T-helper 1 cell treated with Interleukin-12 subunit alpha and Interleukin-12 subunit beta and Interleukin-4 antibody, amounts not matched to agents 30 ng/mL and 1 ng/mL, for 36 hours (primary cell): ENCODE results near the gene PHLDB1. TPM values are rescaled to one million over a fixed set of nuclear protein-coding genes. Genes with fewer than 3 reads are reported as not detected.

Source experiments
- intact Hi-C: fragments of 100-400 bp; cut with micrococcal nuclease; formaldehyde crosslinking; loops from one replicate; pipeline ENCODE4 v1.15.1; 2024
- total RNA-seq: library from RNA; stranded (reverse); gene quantifications from 2 replicates; pipeline ENCODE4 v1.2.3, GENCODE V29; 2022

Gene PHLDB1
- total RNA-seq, 1 donor from 2014 or later = 0.56 TPM

DNA sequence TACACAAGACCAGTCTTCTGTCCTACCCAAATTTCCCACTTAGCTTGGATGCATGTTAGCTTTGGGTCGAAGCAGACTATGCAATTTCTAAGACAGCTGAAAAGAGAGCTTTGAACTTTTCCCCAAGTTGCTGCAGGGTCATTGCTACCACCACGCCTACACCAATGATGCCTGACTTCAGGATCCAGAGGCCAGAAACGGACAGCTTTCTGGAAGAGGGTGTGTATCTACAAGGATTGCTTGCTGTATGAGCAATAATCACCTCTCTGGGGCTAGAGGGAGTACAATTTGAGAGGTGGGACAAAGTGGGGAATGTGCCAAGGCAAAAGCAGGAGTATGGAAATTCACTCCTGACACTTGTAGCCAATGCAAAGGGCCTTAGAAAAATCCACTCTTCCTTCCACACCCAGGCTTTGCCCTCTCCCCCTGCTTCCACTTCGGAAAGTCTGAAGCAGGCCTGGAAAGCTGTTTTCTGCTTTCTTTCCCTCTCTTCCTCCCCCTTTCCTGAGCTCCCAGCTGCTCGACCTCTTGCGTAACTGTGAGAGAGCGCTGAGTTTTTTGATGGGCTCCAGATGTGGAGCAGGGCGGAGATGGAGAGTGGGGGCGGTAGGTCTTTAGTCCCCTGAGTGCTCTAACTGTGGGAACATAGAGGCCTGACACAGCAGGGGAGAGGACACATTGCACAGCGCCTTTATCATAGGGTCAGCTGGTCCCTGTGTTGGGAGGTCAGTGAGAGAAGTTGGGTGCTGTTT, 2.1 kb upstream of the PHLDB1 start:
- intact Hi-C loops = loop anchor here (5.0 kb wide), 1 partner anchor 392 kb away; the partner anchor contains the start of gene CENATAC

DNA sequence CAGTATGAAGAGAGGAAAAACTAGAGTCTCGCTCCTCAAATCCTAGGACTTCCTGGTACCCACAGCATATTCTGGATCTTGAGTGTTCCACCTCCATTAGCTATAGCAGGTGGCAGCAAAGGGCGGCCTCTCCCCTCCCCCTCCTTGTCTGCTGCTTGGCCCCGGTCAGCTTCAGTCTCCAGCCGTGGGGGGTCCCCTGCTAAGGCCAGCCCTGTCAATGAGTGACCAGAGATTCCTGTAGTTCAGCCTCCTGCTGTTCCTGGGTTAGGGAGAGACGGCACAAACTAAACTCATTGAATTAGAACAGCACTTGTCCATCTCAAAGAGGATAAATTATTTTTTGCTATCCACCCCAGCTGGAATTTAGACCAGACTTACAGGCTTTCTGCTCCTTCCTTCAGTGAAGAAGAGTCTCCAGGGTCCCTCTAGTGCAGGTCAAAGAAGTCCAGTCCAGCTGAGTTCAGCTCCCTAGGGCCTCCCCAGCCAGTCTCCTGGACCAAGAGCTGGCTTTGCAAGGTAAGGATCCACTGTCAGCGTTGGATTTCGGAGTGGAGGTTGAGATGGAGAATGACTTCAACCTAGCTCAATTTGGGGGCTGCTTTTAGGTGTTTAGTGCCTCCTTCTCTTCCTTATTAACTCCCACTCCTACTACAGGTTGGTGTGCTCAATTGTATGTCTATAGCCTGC, 1.1 kb upstream of the PHLDB1 start:
- intact Hi-C loops = loop anchor here (2.0 to 5.0 kb wide), 2 partner anchors 33 to 391 kb away; partner anchors contain the start of genes ARCN1 and CENATAC

DNA sequence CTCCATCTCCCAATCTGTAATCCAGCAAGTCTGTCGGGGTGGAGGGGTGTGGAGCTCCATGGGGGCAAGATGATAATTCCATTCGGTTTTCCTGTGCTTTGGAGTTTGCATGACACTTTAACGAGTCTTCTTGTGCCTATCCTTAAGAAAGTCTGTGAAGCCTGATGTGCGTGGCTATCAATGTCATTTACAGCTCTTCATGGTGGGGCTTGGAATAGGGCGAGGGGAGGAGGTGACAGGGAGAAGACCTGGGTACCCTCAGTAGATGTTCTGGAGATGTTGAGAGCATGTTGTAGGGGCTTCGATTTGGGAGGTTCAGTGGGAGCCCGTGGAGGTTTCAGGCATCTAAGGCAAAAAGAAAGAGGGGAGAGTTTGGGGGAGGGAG, 579 bp upstream of the PHLDB1 start:
- intact Hi-C loops = loop anchor here (1.0 to 5.0 kb wide), 3 partner anchors 12 to 390 kb away; partner anchors contain the start of genes ARCN1 and CENATAC

DNA sequence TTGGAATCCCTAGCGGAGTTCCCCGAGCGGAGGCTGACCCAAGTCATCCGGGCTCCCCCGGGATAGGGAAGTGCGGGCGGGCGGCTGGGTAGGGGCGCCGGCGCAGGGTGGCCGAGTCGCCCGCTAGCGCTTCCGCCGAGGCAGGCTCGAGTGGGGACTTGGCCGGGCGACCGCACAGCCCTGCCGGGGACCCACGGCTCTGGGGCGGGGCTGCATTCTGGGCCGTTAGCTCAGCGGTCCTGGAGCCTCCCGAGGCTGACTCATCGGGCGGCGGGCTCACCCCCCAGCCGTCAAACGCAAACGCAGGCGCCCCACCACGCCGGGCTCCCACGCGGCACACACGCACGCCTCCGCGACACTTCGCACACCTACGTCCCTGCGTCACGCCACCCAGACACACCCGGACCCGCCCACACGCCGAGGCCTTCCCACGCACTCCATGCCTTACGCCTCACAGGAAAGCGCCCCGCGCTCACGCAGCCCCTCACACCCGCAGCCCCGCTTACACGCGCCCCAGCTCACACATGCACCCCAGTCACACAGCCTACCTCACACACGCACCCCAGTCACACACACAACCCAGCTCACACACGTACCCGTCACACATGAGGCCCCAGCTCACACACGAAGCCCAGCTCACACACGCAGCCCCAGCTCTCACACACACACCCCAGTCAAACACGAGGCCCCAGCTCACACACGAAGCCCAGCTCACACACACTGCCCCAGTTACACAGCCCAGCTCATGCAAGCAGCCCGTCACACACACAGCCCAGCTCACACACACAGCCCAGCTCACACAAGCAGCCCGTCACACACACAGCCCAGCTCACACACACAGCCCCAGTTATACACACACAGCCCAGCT, 1.2 kb downstream of the PHLDB1 start:
- intact Hi-C loops = loop anchor here (5.0 kb wide), 1 partner anchor 389 kb away; the partner anchor contains the start of gene CENATAC

DNA sequence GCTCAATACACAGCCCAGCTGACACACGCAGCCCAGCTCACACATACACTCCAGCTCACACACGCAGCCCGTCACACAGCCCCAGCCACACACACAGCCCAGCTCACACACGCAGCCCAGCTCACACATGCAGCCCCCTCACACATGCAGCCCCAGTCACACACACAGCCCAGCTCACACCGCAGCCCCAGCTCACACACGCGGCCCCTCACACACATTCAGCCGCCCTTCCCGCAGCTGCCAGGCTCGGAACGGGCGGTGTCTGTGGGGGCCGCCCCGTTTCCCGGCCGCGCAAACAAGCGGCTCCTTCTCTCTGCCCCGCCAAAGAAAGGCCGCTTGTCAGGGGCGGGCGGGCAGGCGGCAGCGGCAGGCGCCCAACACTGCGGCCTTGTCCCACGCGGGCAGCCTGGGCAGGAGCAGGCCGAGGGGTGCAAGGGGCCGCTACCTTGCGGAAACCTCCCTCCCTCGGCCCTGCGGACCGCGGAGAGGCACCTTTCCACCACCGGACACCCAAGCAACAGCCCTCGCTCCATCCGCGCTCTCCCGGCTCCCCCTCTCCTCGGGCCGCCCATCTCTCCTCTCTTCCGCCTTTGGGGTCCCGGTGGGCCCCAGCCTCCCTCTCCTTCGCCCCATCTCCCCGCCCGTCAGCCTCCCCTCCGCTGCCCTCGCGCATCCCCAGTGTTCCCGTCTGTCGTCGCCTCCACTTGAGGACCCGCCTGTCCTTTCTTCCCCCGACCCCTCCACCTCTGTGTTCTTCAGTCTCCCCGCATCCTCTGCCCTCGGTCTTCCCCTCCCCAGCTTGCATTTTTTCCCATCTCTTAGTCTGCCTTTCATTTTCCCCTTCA, 2.2 kb downstream of the PHLDB1 start:
- intact Hi-C loops = loop anchor here (5.0 kb wide), 2 partner anchors 388 to 802 kb away; partner anchors contain the start of gene CENATAC

DNA sequence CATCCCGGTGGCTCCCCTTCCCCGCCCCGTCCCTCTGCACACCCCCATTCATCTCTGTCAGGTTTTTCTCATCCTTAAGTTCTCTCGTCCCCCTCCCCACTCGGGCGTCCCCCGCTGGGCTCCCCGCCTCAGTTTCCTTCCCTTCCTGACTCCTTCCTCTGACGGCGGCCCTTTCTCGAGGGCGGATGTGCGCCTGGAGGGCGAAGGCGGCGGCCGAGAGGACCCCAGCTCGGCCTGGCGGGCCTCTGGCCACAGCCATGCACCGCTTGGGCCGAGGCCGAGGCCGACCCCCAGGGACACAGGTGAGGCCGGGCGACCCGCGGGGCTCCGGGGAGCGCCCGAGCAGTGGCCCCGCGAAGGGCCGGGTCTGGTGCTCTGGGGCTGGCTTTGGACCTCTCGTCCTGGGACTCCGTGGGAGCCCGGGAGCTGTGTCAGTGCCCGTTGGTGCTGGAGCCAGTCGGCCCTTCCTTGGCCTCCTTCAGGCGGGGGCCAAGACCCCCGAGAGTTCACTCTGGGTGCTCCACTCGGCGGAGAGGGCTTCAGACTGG, 2.9 kb downstream of the PHLDB1 start:
- intact Hi-C loops = loop anchor here (5.0 kb wide), 1 partner anchor 803 kb away; no protein-coding TSS in a partner anchor

DNA sequence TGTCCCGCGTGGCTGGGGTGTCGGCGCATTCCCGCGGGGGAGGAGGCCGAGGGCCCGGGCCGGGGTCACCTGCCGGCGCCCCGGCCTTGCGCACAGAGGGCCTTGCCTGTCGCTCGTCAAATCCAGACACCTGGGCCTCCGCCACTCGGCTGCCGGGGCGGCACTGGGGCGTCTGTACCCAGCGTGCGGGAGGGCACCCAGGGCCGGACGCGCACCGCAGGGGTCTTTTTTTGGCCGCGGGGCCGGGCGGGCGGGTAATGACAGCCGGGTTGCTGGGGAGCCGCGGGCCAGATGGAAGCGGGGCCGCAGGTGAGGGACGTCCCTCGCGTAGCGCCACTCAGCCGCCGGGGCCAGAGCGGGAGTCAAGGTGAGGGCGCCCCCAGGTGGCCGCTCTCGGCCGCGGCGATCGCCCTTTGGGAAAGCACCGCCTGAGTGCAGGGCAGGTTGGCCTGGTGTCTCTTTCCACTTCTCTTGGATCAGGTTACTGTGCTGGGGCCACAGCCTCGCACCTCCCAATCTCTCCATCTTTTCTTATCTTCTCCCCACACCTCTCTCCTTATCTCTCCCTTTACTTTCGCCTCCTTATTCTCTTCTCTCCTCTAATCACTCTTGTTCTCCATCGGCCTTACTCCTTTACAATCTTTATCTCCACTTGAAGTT, 3.5 kb downstream of the PHLDB1 start:
- intact Hi-C loops = loop anchor here (1.0 to 5.0 kb wide), 4 partner anchors 16 to 804 kb away; no protein-coding TSS in a partner anchor

DNA sequence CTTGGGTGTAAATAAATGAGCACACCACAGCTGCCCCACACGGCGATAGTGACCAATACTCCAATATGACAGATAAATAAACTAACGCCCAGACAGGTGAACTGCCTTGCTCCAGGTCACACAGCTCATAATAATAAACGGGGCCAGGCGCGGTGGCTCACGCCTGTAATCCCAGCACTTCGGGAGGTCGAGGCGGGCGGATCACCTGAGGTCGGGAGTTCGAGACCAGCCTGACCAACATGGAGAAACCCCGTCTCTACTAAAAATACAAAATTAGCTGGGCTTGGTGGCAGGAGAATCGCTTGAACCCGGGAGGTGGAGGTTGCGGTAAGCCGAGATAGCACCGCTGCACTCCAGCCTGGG, 4.0 kb downstream of the PHLDB1 start:
- intact Hi-C loops = loop anchor here (1.0 to 5.0 kb wide), 4 partner anchors 16 to 804 kb away; no protein-coding TSS in a partner anchor

DNA sequence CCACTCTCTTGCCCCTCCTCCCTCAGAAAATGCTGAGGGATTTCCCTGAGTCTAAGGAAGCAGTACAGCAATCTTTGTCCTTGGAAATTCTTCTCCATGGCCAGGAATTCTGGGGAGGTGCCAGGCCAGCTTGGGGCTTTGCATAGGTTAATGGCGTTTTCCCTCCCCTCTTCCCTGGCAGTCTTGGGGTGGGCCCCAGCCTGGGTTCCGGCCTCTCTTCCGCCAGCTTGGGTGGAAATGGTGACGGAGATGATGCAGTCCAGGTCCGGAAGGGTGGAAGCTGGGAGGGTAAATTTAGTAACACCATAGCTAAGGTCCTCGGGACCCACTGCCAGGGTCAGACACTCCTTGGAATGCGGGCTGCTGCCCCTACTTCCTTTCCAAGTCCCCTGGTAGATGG, 5.0 kb downstream of the PHLDB1 start:
- intact Hi-C loops = loop anchor here (5.0 kb wide), 1 partner anchor 805 kb away; no protein-coding TSS in a partner anchor

DNA sequence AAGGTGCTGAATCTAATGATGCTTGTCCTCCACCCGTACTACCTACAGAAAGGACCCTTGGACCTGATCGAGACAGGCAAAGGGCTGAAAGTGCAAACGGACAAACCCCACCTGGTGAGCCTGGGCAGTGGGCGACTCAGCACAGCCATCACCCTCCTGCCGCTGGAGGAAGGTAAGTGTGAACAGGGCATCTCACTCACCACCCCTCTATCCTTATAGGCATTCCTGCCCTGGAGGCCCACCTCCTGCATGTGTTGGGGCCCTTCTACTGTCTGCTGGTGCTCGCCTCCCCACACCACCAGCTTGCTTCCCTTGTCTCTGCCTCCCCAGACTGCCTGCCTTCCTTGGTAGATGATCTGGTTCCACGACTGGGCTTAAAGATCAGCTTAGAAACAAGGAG, 7.1 kb downstream of the PHLDB1 start:
- intact Hi-C loops = loop anchor here (5.0 kb wide), 1 partner anchor 807 kb away; no protein-coding TSS in a partner anchor

DNA sequence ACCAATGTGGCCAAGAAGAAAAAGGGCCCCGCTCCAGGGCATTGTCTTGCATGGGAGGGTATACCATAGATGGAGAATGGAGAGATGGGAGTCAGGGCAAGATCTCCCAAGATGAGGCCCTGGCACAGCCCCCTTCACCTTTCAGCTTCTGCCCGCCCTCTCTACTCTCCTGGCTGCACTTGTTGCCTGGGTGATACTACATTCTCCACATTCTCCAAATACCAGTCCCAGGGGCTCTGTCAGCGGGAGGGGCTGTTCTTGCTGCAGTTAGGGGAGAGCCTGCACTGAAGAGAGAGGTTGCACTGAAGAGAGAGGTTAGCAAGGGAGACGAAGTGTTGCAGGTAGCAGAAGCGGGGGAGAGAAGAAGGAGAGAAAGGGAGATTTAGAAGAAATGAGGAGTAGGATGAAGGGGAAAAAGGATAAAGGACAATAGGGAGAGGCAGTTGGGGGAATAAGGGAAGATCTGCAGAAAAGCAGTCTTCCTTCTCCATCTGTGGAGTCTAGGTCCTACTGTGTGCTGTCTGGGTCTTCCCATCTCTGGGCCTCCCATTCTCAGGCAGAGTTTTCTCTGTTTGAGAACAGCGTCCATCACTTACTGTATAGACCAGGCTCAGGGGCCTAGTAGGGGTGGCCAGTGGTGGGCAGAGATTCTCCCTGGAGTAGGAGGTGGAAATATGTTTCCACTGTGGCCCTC, 8.0 kb downstream of the PHLDB1 start:
- intact Hi-C loops = no loop called here

DNA sequence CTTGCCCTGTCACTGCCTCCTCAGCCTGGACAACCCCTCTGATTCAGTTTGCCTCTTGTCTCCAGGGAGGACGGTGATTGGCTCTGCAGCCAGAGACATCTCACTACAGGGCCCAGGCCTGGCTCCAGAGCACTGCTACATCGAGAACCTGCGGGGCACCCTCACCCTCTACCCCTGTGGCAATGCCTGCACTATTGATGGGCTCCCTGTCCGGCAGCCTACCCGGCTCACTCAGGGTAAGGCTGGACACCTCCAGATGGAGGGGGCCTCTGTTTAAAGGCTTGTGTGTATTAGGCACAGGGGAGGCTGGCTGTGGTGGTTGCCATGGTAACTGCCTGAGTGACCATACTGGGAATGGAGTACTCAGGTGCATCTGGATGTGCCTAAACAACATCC, 8.6 kb downstream of the PHLDB1 start:
- intact Hi-C loops = no loop called here

DNA sequence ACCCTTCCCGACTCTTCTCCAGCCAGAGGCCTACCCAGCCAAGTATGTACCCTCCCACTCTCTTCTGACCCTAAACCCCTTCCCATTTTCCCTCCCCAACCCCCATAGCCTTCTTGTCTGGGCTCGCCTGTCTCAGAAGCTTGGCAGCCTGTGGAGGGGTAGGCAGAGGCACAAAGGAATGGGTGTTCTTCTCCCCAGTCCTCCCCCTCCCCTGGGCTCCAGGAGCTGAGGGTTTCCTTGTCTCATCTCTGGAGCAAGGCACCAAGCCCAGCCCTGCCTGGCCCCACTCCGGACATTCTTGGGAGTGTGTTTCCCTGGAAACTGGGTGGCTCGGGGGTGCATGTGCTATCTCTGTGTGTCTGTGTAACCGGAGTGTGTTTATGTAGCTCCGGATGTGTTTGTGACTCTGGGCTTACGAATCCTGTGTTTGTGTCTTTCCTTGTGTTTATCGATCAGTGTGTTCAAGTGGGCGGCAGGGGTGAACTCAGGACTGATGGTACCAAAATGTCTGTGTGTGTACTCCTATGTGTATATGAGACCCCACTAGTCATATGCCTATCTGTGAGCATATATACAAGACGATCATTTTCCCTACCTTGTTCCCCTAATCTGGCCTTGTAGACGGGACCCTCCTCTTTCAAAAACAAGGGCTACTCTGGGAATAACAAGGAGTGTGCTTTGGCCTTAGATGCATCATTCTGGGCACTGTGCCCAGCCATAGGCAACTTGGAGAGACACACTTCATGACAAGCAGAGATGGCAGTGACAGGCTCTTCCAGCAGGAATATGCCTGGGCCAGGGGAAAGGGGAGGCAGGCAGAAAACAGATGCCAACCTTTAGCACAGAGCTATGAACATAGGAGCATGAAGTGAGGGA, 10.9 kb downstream of the PHLDB1 start:
- intact Hi-C loops = no loop called here

DNA sequence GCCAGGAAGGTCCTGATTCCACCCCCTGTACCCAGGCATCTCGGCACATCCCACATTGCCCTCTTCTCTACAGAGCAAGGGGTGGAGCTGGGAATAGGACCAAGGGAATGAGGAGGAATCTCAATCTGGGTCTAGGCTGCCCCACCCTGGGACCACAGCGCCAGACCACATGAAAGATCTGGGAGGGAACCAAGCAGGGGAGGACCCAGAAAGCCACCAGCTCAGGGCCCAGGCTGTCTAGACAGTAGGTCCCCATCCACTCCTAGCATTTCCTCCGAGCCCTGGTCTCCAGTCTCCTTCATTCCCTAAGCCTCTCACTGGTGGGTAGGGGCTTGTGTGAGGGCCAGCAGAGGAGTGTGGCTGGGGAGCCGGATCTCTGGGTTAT, 11.6 kb downstream of the PHLDB1 start:
- intact Hi-C loops = no loop called here

DNA sequence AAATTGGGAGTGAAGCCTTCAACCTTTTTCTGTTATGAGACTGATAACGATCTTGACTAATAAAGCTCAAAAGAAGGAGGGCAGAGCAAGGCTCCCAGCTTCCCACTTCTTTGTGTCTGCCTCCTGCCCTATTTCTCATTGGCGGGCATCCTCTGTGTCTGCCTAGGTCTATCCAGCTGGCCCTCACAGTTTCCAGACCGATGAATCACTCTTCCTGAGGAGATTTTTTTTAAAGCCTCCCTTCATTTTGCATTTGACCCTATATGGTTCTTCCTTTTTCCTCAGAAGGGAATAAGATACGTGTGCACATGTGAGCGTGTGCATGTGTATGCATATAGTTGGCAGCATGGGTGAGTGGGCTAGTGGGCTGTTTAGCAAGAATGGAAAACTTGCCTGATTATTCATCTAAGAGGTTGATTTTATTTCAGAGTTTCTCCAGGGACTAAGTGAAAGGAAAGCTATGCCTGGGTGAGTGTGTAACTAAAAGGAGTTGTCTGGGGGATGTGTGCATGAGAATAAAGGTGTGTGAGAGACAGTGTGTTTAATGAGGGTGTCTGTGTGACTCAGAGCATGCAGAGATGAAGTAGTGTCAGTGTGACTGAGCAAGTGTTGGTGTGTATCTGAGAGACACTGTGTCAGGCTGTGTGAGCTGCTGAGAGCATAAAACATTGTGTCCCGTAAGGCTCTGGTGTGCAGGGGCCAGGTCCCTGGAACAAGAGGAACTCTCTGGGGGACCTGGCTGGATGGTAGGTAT, 12.2 kb downstream of the PHLDB1 start:
- intact Hi-C loops = no loop called here

DNA sequence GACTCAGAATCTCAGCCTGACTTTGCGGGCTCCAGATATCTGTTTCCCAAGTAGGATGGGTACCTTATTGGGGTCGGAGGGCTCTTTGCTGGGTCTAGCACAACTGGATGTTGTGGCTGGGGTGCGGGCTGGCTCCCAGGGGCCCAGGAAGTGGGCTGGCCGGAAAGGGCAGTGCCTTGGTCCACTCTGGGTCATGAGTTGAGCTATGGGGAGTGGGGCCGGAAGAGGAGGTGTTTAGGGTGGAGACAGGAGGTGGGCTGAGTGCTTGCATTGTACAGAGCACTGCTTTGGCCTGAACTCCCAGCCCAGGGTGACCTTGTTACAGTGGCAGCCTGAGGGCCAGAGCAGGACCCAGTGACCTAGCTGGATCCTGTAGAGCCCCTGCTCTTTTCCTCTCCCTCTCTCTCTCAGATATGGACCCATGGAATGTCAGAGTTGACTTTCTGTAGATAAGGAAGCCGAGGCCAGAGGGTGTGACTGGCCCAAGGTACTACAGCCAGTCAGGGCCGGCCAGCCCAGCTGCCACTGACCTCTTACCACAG, 13.2 kb downstream of the PHLDB1 start:
- intact Hi-C loops = no loop called here
